ENCODE results near the gene RWDD3. TPM values are rescaled to one million over a fixed set of nuclear protein-coding genes. Genes with fewer than 3 reads are reported as not detected.

RWDD3 gene
- total RNA-seq, 4 donors from 2014 or later, result 4.1 to 36.6 (median 30.8) TPM

- Histone ChIP-seq H3K4me3 (no peak overlapping the region), H3K27me3 (no peaks in the 10 kb centered on the region), H3K27ac (no peak overlapping the region), H3K9me3 (no peaks in the 10 kb centered on the region), H3K4me1 (no peaks in the 10 kb centered on the region), H3K36me3 (no peaks in the 10 kb centered on the region)
- no peak for DNase-seq
- intact Hi-C loops (cut with DNase I; ENCODE audit: low total_unique reads), result no loop called here
- TF ChIP-seq POLR2A (IDR thresholded peaks at IDR 0.05) (no peak), CTCF (IDR thresholded peaks at IDR 0.05) (no peak)
Measured at GRCh38 chr1:95286479-95286878, 52.5 kb downstream of the RWDD3 start.

GRCh38 chr1:95287081-95287480 lies 53.1 kb downstream of the RWDD3 start:
- Histone ChIP-seq H3K27me3 (no peaks in the 10 kb centered on the region), H3K4me1 (no peaks in the 10 kb centered on the region), H3K36me3 (no peaks in the 10 kb centered on the region), H3K4me3 (no peak overlapping the region), H3K9me3 (no peaks in the 10 kb centered on the region), H3K27ac (no peak overlapping the region)
- intact Hi-C loops (cut with DNase I; ENCODE audit: low total_unique reads), result no loop called here
- no peak for DNase-seq
- no peak for TF ChIP-seq CTCF (IDR thresholded peaks at IDR 0.05)
- TF ChIP-seq POLR2A (IDR thresholded peaks at IDR 0.05), result no peak

GRCh38 chr1:95287825-95288224 lies 53.8 kb downstream of the RWDD3 start:
- intact Hi-C loops (cut with DNase I; ENCODE audit: low total_unique reads), result no loop called here
- H3K36me3 ChIP-seq, result no peaks in the 10 kb centered on the region
- H3K4me1 ChIP-seq, result no peaks in the 10 kb centered on the region
- no peak overlapping the region for H3K27ac ChIP-seq
- TF ChIP-seq POLR2A (IDR thresholded peaks at IDR 0.05) (no peak), CTCF (IDR thresholded peaks at IDR 0.05) (no peak)
- no peak for DNase-seq
- H3K27me3 ChIP-seq, result no peaks in the 10 kb centered on the region
- no peaks in the 10 kb centered on the region for H3K9me3 ChIP-seq
- no peak overlapping the region for H3K4me3 ChIP-seq

Other genes starting within 250 kb of the RWDD3 start
- 1 to 10 TPM in 3 of 4 donors, under 1 TPM in 1; 0.51 to 6.7 (median 1.6) TPM for gene ALG14, start 161.3 kb upstream of the RWDD3 start, total RNA-seq
- gene TLCD4, start 116.9 kb upstream of the RWDD3 start, total RNA-seq, result 10 to 100 TPM in 3 of 4 donors, 1 to 10 TPM in 1; 2.0 to 42.6 (median 13.1) TPM

All from uterus (tissue), 4 donors.